Measurements from ENCODE around the gene DDX49.
"Not testable (repeated sequence)": the region's sequence is repeated elsewhere in the genome, so short reads cannot be mapped to it uniquely, and the experiment has no call there.

The DDX49 gene

GRCh38 chr19:18913466-18913865 lies 6.0 kb upstream of the DDX49 start:
- no peak for DNase-seq

- peak; percentile 40 for DNase-seq
Observed at GRCh38 chr19:18915639-18916038, 3.9 kb upstream of the DDX49 start.

- DNase-seq: not testable (repeated sequence)
Observed at GRCh38 chr19:18917593-18917992, 1.9 kb upstream of the DDX49 start.

- DNase-seq: no peak
Observed at GRCh38 chr19:18919900-18920214, 342 bp downstream of the DDX49 start.

- no peak for DNase-seq
Observed at GRCh38 chr19:18920400-18920799, 885 bp downstream of the DDX49 start.

GRCh38 chr19:18921593-18921992 lies 2.1 kb downstream of the DDX49 start:
- no peak for DNase-seq

- no peak for DNase-seq
Observed at GRCh38 chr19:18922228-18922985, 2.9 kb downstream of the DDX49 start.

- no peak for DNase-seq
Observed at GRCh38 chr19:18924684-18925213, 5.2 kb downstream of the DDX49 start.

- no peak for DNase-seq
Observed at GRCh38 chr19:18928018-18928805, 8.7 kb downstream of the DDX49 start.

- DNase-seq: no peak
Observed at GRCh38 chr19:18929311-18929710, 9.8 kb downstream of the DDX49 start.

GRCh38 chr19:18931316-18932162 lies 12.0 kb downstream of the DDX49 start:
- DNase-seq: no peak

GRCh38 chr19:18932216-18932841 lies 12.8 kb downstream of the DDX49 start:
- DNase-seq: no peak

- DNase-seq: no peak
Observed at GRCh38 chr19:18933297-18933696, 13.8 kb downstream of the DDX49 start.

- DNase-seq: no peak
Observed at GRCh38 chr19:18939163-18939562, 19.6 kb downstream of the DDX49 start.

- DNase-seq: no peak
Observed at GRCh38 chr19:18939922-18940768, 20.6 kb downstream of the DDX49 start.

- DNase-seq: peak; percentile 42
Observed at GRCh38 chr19:18940769-18941627, 21.5 kb downstream of the DDX49 start, which contains the start of gene HOMER3. HOMER3 (minus strand) TSS chr19:18941217; CDS start chr19:18938982, 2,235 bp downstream.

GRCh38 chr19:18941628-18942354 lies 22.3 kb downstream of the DDX49 start:
- no peak for DNase-seq

GRCh38 chr19:18942692-18943091 lies 23.2 kb downstream of the DDX49 start:
- DNase-seq: no peak

GRCh38 chr19:18943465-18943864 lies 23.9 kb downstream of the DDX49 start:
- no peak for DNase-seq

GRCh38 chr19:18945297-18945696 lies 25.8 kb downstream of the DDX49 start:
- no peak for DNase-seq
